Neural cell (in vitro differentiated cells): ENCODE data around the gene MANBA.

Source experiments
- CTCF ChIP-seq: fragments of 450-650 bp; IDR thresholded peaks from 2 replicates; pipeline ENCODE4 v1.5.1; 2014; ENCODE audit warnings: antibody characterized with exemption, mild to moderate bottlenecking, moderate library complexity; ENCODE audit not compliant: poor library complexity, severe bottlenecking
- EZH2 ChIP-seq: fragments of 200-600, 300-800 bp; shearing (Covaris generic), sonication (generic); IDR thresholded peaks from 2 replicates; pipeline ENCODE4 v1.6.1; 2014; ENCODE audit warnings: antibody characterized with exemption, low read length, borderline replicate concordance, mild to moderate bottlenecking; ENCODE audit not compliant: insufficient read depth, poor library complexity, severe bottlenecking
- MXI1 ChIP-seq: fragments of 450-650 bp; conservative IDR thresholded peaks from 2 replicates; pipeline ENCODE4 v1.6.1; 2014; ENCODE audit warnings: antibody characterized with exemption, mild to moderate bottlenecking; ENCODE audit not compliant: poor library complexity, severe bottlenecking
- POLR2AphosphoS5 ChIP-seq: IDR thresholded peaks from 2 replicates; pipeline ENCODE4 v1.6.1; 2012
- RAD21 ChIP-seq: fragments of 450-650 bp; conservative IDR thresholded peaks from 2 replicates; pipeline ENCODE4 v1.6.1; 2014; ENCODE audit warnings: antibody characterized with exemption, mild to moderate bottlenecking, moderate library complexity
- REST ChIP-seq: IDR thresholded peaks from 2 replicates; pipeline ENCODE4 v1.6.1; 2012; ENCODE audit warnings: borderline replicate concordance
- TAF1 ChIP-seq: IDR thresholded peaks from 2 replicates; pipeline ENCODE4 v1.6.1; 2012; ENCODE audit warnings: low read depth

GRCh38 chr4:102663073-102663472 is 97.7 kb downstream of the MANBA start:
- no peak for TF ChIP-seq CTCF
- TF ChIP-seq RAD21, result no peak
- no peak for TF ChIP-seq EZH2
- no peak for TF ChIP-seq TAF1
- TF ChIP-seq POLR2AphosphoS5, result no peak
- TF ChIP-seq MXI1, result no peak
- no peak for TF ChIP-seq REST
